AG10803 (cell line): ENCODE measurements around the gene CDH4.

Experiments used
- DNase-seq: peaks from one replicate; pipeline ENCODE4 v3.0.0; 2010; ENCODE audit warnings: low read depth
- H3K4me3 ChIP-seq: 2 replicates; pipeline ENCODE4 v1.5.1; 2011; ENCODE audit warnings: mild to moderate bottlenecking, low read length, control low read depth
- TF ChIP-seq, protein P1 (sequence below): conservative IDR thresholded peaks from 2 replicates; pipeline ENCODE4 v1.5.1; 2011; ENCODE audit warnings: mild to moderate bottlenecking, low read length, control low read depth, inconsistent platforms

Gene CDH4

GRCh38 chr20:61742097-61742825, 490.2 kb downstream of the CDH4 start:
- TF ChIP-seq, protein P1, sequence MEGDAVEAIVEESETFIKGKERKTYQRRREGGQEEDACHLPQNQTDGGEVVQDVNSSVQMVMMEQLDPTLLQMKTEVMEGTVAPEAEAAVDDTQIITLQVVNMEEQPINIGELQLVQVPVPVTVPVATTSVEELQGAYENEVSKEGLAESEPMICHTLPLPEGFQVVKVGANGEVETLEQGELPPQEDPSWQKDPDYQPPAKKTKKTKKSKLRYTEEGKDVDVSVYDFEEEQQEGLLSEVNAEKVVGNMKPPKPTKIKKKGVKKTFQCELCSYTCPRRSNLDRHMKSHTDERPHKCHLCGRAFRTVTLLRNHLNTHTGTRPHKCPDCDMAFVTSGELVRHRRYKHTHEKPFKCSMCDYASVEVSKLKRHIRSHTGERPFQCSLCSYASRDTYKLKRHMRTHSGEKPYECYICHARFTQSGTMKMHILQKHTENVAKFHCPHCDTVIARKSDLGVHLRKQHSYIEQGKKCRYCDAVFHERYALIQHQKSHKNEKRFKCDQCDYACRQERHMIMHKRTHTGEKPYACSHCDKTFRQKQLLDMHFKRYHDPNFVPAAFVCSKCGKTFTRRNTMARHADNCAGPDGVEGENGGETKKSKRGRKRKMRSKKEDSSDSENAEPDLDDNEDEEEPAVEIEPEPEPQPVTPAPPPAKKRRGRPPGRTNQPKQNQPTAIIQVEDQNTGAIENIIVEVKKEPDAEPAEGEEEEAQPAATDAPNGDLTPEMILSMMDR: no peak; the same call in 1 of the 2 replicates
- no peak overlapping the region for H3K4me3 ChIP-seq
- DNase-seq: no peak

DNA sequence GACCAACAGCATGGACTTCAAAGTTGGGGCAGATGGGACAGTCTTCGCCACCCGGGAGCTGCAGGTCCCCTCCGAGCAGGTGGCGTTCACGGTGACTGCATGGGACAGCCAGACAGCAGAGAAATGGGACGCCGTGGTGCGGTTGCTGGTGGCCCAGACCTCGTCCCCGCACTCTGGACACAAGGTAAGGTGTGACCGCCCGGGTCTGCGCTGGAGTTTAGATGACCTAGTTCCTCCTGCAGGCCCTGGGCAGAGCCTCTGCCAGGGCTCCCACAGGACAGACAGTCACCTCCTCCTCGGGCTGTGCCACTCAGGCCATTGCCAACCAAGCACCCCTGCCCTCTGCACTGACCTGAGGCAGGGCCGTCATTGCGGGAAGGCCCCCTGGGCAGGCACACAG, 491.5 kb downstream of the CDH4 start:
- no peak overlapping the region for H3K4me3 ChIP-seq
- TF ChIP-seq, protein P1: no peak
- DNase-seq: no peak

- TF ChIP-seq, protein P1: no peak
- peak; percentile 33 for DNase-seq
- no peak overlapping the region for H3K4me3 ChIP-seq
Observed at GRCh38 chr20:61744691-61745396, 492.8 kb downstream of the CDH4 start.

DNA sequence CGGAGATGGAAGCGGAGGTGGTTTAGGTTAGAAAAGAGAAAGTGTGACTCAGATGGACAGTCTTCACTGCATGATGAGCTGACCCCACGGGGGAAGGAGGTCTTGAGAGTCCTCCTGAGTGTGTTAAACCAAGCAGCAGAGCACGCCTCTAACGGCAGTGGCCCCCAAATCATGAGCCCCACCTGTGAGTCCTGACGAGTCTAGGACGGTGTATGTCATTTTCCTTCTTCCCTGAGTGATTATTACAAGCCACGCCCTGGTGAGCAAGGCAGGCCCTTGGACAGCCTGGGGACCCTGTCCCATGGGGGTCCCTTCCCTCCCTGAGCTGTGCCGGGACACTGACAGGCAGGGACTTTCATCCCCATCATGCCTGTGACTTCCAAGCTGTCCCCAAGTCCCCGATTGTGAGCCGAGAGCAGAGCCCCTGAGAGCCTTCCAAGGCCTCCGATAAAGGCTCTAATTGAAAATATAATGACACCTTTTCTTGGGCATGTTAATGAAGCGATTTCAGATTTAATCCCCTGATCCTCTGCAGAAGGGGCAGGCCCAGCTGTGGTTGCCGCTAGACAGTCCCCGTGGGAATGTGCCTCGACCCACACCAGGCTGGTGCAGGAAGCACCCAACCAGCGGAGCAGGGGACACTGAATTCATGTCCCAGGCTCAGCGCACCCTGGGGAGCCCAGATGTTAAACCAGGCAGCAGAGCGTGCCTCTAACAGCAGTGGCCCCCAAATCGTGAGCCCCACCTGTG, 493.5 kb downstream of the CDH4 start:
- TF ChIP-seq, protein P1: no peak
- H3K4me3 ChIP-seq: no peak overlapping the region
- DNase-seq: no peak

- no peak overlapping the region for H3K4me3 ChIP-seq
- no peak for DNase-seq
- TF ChIP-seq, protein P1: no peak
Observed at GRCh38 chr20:61746147-61746646, 494.1 kb downstream of the CDH4 start.

DNA sequence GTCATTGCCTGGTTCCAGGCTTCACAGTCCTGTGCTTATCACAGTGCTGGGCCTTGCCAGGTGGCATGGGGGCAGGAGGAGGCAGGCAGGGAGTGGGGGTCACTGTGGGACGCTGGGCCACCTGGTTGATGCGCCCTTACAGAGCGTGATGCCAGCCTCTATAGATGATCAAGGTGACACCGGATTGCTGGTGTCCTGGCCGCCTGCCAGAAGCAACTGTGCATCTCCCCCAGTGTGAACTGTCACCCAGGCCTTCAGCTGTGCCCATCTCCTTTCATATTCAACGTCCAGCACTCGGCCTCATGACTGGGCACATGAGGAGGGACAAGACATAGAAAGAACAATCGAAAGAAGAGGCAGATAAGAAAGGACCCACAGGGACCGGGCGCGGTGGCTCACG, 494.7 kb downstream of the CDH4 start:
- TF ChIP-seq, protein P1: no peak
- DNase-seq: no peak
- H3K4me3 ChIP-seq: no peak overlapping the region
